ENCODE data around the gene NR6A1.

The NR6A1 gene

GRCh38 chr9:124794902-124795491 is 23.9 kb upstream of the NR6A1 start:
- DNase-seq = no peak

GRCh38 chr9:124793015-124793541 is 22.0 kb upstream of the NR6A1 start:
- no peak for DNase-seq

GRCh38 chr9:124792257-124793014 is 21.3 kb upstream of the NR6A1 start:
- no peak for DNase-seq

- DNase-seq = no peak
These were observed 19.8 kb upstream of the NR6A1 start for GRCh38 chr9:124790801-124791505.

GRCh38 chr9:124790301-124790700 is 19.2 kb upstream of the NR6A1 start:
- no peak for DNase-seq

GRCh38 chr9:124789531-124789930 is 18.4 kb upstream of the NR6A1 start:
- no peak for DNase-seq

GRCh38 chr9:124788542-124789217 is 17.6 kb upstream of the NR6A1 start:
- no peak for DNase-seq

- DNase-seq = no peak
These were observed 15.9 kb upstream of the NR6A1 start for GRCh38 chr9:124786881-124787573.

- no peak for DNase-seq
These were observed 13.4 kb upstream of the NR6A1 start for GRCh38 chr9:124784509-124784908.

GRCh38 chr9:124783830-124784229 is 12.7 kb upstream of the NR6A1 start:
- DNase-seq = peak; percentile 15

GRCh38 chr9:124782661-124783574 is 11.8 kb upstream of the NR6A1 start:
- peak; percentile 47 for DNase-seq

GRCh38 chr9:124781967-124782660 is 11.0 kb upstream of the NR6A1 start:
- peak; percentile 30 for DNase-seq

- peak; percentile 47 for DNase-seq
These were observed 9.6 kb upstream of the NR6A1 start for GRCh38 chr9:124780757-124781151.

- DNase-seq = peak; percentile 47
These were observed 9.1 kb upstream of the NR6A1 start for GRCh38 chr9:124780060-124780756.

- peak; percentile 13 for DNase-seq
These were observed 8.4 kb upstream of the NR6A1 start for GRCh38 chr9:124779368-124780059.

GRCh38 chr9:124778575-124779367 is 7.7 kb upstream of the NR6A1 start:
- peak; percentile 46 for DNase-seq

GRCh38 chr9:124776954-124777648 is 6.0 kb upstream of the NR6A1 start, which contains the start of gene OLFML2A:
Gene OLFML2A (plus strand): TSS chr9:124777133. CDS start chr9:124777271, 138 bp downstream.
- peak; percentile 64 for DNase-seq

GRCh38 chr9:124776618-124776953 is 5.5 kb upstream of the NR6A1 start:
- DNase-seq = no peak
